Measurements from ENCODE around the gene PRR29.

GRCh38 chr17:63961355-63962212, 36.6 kb upstream of the PRR29 start:
- TF ChIP-seq POLR2AphosphoS5 (IDR thresholded peaks at IDR 0.05) = no peak
- TF ChIP-seq EZH2 (IDR thresholded peaks at IDR 0.05; ENCODE audit: borderline replicate concordance, insufficient read depth, low read length, poor library complexity, severe bottlenecking) = no peak
- TF ChIP-seq, protein P1, sequence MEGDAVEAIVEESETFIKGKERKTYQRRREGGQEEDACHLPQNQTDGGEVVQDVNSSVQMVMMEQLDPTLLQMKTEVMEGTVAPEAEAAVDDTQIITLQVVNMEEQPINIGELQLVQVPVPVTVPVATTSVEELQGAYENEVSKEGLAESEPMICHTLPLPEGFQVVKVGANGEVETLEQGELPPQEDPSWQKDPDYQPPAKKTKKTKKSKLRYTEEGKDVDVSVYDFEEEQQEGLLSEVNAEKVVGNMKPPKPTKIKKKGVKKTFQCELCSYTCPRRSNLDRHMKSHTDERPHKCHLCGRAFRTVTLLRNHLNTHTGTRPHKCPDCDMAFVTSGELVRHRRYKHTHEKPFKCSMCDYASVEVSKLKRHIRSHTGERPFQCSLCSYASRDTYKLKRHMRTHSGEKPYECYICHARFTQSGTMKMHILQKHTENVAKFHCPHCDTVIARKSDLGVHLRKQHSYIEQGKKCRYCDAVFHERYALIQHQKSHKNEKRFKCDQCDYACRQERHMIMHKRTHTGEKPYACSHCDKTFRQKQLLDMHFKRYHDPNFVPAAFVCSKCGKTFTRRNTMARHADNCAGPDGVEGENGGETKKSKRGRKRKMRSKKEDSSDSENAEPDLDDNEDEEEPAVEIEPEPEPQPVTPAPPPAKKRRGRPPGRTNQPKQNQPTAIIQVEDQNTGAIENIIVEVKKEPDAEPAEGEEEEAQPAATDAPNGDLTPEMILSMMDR (IDR thresholded peaks at IDR 0.05; ENCODE audit: poor library complexity, severe bottlenecking) = no peak
- TF ChIP-seq, protein P2, sequence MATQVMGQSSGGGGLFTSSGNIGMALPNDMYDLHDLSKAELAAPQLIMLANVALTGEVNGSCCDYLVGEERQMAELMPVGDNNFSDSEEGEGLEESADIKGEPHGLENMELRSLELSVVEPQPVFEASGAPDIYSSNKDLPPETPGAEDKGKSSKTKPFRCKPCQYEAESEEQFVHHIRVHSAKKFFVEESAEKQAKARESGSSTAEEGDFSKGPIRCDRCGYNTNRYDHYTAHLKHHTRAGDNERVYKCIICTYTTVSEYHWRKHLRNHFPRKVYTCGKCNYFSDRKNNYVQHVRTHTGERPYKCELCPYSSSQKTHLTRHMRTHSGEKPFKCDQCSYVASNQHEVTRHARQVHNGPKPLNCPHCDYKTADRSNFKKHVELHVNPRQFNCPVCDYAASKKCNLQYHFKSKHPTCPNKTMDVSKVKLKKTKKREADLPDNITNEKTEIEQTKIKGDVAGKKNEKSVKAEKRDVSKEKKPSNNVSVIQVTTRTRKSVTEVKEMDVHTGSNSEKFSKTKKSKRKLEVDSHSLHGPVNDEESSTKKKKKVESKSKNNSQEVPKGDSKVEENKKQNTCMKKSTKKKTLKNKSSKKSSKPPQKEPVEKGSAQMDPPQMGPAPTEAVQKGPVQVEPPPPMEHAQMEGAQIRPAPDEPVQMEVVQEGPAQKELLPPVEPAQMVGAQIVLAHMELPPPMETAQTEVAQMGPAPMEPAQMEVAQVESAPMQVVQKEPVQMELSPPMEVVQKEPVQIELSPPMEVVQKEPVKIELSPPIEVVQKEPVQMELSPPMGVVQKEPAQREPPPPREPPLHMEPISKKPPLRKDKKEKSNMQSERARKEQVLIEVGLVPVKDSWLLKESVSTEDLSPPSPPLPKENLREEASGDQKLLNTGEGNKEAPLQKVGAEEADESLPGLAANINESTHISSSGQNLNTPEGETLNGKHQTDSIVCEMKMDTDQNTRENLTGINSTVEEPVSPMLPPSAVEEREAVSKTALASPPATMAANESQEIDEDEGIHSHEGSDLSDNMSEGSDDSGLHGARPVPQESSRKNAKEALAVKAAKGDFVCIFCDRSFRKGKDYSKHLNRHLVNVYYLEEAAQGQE (IDR thresholded peaks at IDR 0.05; ENCODE audit: borderline replicate concordance) = no peak
- TF ChIP-seq RAD21 (conservative IDR thresholded peaks at IDR 0.05) = no peak
